H1 (cell line): ENCODE data around the gene BOLL. TPM values are rescaled to one million over a fixed set of nuclear protein-coding genes. Genes with fewer than 3 reads are reported as not detected.
A peak's percentile ranks its signal among the peaks of the same experiment; 100 is the strongest.

Source experiments
- CTCF ChIA-PET: fragments of 300-600 bp; sonication (Branson Sonifier 250); formaldehyde crosslinking; loops from one replicate; lab custom pipeline; 2021; ENCODE audit not compliant: partially characterized antibody; lab: Charles Lee
- POLR2A ChIA-PET: fragments of 300-600 bp; sonication (Branson Sonifier 250); formaldehyde crosslinking; loops from one replicate; lab custom pipeline; 2021; ENCODE audit warnings: inconsistent platforms; ENCODE audit not compliant: partially characterized antibody; lab: Charles Lee
- DNase-seq, 2 experiments: peaks; one replicate each; pipeline versions ENCODE4 v3.0.0 to v3.0.0-alpha.2; 2010 to 2022; ENCODE audit warnings: low spot score in 2 of 2, low read depth in 1 of 2, mixed read lengths in 1 of 2
- FAIRE-seq: peaks from 2 replicates; lab custom pipeline; 2011; peaks lifted over from hg19 to GRCh38; lab: Jason Lieb, UNC
- H2AFZ ChIP-seq: 2 replicates; pipeline ENCODE4 v1.8.1; 2012; ENCODE audit warnings: low read length, inconsistent platforms
- H2AK5ac ChIP-seq: 2 replicates; pipeline ENCODE4 v1.6.1; 2013; ENCODE audit warnings: low read depth, low read length
- H2BK120ac ChIP-seq: replicated peaks from 2 replicates; pipeline ENCODE3; 2013; ENCODE audit warnings: low read depth, low read length, inconsistent platforms
- H2BK12ac ChIP-seq: 2 replicates; pipeline ENCODE4 v1.6.1; 2013; ENCODE audit warnings: low read depth, low read length
- H2BK15ac ChIP-seq: 2 replicates; pipeline ENCODE4 v1.6.1; 2013; ENCODE audit warnings: low read length
- H2BK20ac ChIP-seq: 2 replicates; pipeline ENCODE4 v1.6.1; 2013; ENCODE audit warnings: low read length
- H2BK5ac ChIP-seq: 2 replicates; pipeline ENCODE4 v1.6.1; 2013; ENCODE audit warnings: low read depth, low read length
- H3K14ac ChIP-seq: 2 replicates; pipeline ENCODE4 v1.6.1; 2013; ENCODE audit warnings: inconsistent platforms; ENCODE audit not compliant: insufficient read length
- H3K18ac ChIP-seq: 2 replicates; pipeline ENCODE4 v1.6.1; 2013; ENCODE audit warnings: low read length; ENCODE audit errors: extremely low read depth
- H3K23ac ChIP-seq: 2 replicates; pipeline ENCODE4 v1.6.1; 2013; ENCODE audit warnings: inconsistent platforms; ENCODE audit not compliant: insufficient read length
- H3K23me2 ChIP-seq: 2 replicates; pipeline ENCODE4 v1.6.1; 2013; ENCODE audit warnings: low read depth, low read length
- H3K27ac ChIP-seq: 2 replicates; pipeline ENCODE4 v1.6.1; 2011; ENCODE audit warnings: low read depth, low read length, inconsistent platforms
- H3K27me3 ChIP-seq, 4 experiments: replicated peaks in 1 of 4; 1 replicate in 1 of 4; 2 replicates in 3 of 4; pipeline versions ENCODE4 v1.6.1 to v1.8.1; 2011 to 2013; ENCODE audit warnings: low read length in 3 of 4, mild to moderate bottlenecking in 3 of 4, inconsistent platforms in 2 of 4, mixed read lengths in 2 of 4, moderate library complexity in 1 of 4; ENCODE audit not compliant: control insufficient read depth in 3 of 4, insufficient read depth in 3 of 4; ENCODE audit errors: extremely low read depth in 1 of 4
- H3K36me3 ChIP-seq, 4 experiments: 2 replicates each; pipeline versions ENCODE4 v1.6.1 to v1.8.1; 2011 to 2013; ENCODE audit warnings: mild to moderate bottlenecking in 4 of 4, low read length in 3 of 4, moderate library complexity in 2 of 4, control low read depth in 1 of 4, inconsistent platforms in 1 of 4; ENCODE audit not compliant: insufficient read depth in 4 of 4, control insufficient read depth in 2 of 4
- H3K4ac ChIP-seq: replicated peaks from 2 replicates; pipeline ENCODE3; 2013; ENCODE audit warnings: low read length, low read depth, mixed read lengths, inconsistent platforms; ENCODE audit not compliant: insufficient read length
- H3K4me1 ChIP-seq, 4 experiments: replicated peaks in 1 of 4; 1 replicate in 1 of 4; 2 replicates in 3 of 4; pipeline versions ENCODE4 v1.6.1 to v1.8.1; 2011 to 2013; ENCODE audit warnings: low read length in 3 of 4, inconsistent platforms in 2 of 4, mixed read lengths in 1 of 4; ENCODE audit not compliant: insufficient read depth in 4 of 4, control insufficient read depth in 3 of 4
- H3K4me2 ChIP-seq, 2 experiments: 2 replicates each; pipeline versions ENCODE4 v1.6.1 to v1.8.1; 2011 to 2013; ENCODE audit warnings: low read depth in 2 of 2, low read length in 2 of 2, control low read depth in 1 of 2, inconsistent platforms in 1 of 2, mild to moderate bottlenecking in 1 of 2; ENCODE audit not compliant: insufficient read depth in 1 of 2
- H3K4me3 ChIP-seq, 4 experiments: fragments of 200-600, 300-600 bp in 1 of 4; sonication (generic), shearing (Covaris generic), sonication (Bioruptor Twin) in 1 of 4; 2 replicates each; pipeline versions ENCODE4 v1.5.1 to v1.8.1; 2011 to 2016; ENCODE audit warnings: low read length in 4 of 4, low read depth in 3 of 4, control low read depth in 2 of 4, inconsistent platforms in 2 of 4, mild to moderate bottlenecking in 2 of 4, mixed read lengths in 1 of 4, moderate library complexity in 1 of 4; ENCODE audit not compliant: insufficient read depth in 2 of 4; ENCODE audit errors: extremely low read depth in 1 of 4
- H3K56ac ChIP-seq: replicated peaks from 2 replicates; pipeline ENCODE3; 2013; ENCODE audit warnings: low read depth, mild to moderate bottlenecking, mixed read lengths, low read length, inconsistent platforms; ENCODE audit not compliant: insufficient read length
- H3K79me1 ChIP-seq: 2 replicates; pipeline ENCODE4 v1.6.1; 2013; ENCODE audit warnings: low read depth, low read length, control low read depth
- H3K79me2 ChIP-seq, 2 experiments: 2 replicates each; pipeline versions ENCODE4 v1.6.1 to v1.8.1; 2012 to 2013; ENCODE audit warnings: low read length in 2 of 2, mild to moderate bottlenecking in 2 of 2, inconsistent platforms in 1 of 2; ENCODE audit not compliant: insufficient read depth in 2 of 2, control insufficient read depth in 1 of 2
- H3K9ac ChIP-seq, 4 experiments: replicated peaks in 1 of 4; 1 replicate in 1 of 4; 2 replicates in 3 of 4; pipeline versions ENCODE4 v1.6.1 to v1.8.1; 2011 to 2013; ENCODE audit warnings: low read depth in 3 of 4, low read length in 3 of 4, control low read depth in 2 of 4, mild to moderate bottlenecking in 2 of 4, moderate library complexity in 2 of 4, inconsistent platforms in 1 of 4; ENCODE audit errors: extremely low read depth in 1 of 4
- H3K9me3 ChIP-seq, 2 experiments: 2 replicates each; pipeline versions ENCODE4 v1.6.1 to v1.8.1; 2012 to 2013; ENCODE audit warnings: mild to moderate bottlenecking in 2 of 2, moderate library complexity in 2 of 2, control low read depth in 1 of 2, inconsistent platforms in 1 of 2, low read depth in 1 of 2, low read length in 1 of 2, mixed read lengths in 1 of 2; ENCODE audit not compliant: insufficient read depth in 2 of 2
- H4K20me1 ChIP-seq, 2 experiments: replicated peaks in 1 of 2; 2 replicates each; pipeline versions ENCODE3 to v1.8.1; 2011 to 2013; ENCODE audit warnings: inconsistent platforms in 2 of 2, low read length in 2 of 2, mild to moderate bottlenecking in 1 of 2; ENCODE audit not compliant: insufficient read depth in 2 of 2, control insufficient read depth in 1 of 2
- H4K5ac ChIP-seq: 2 replicates; pipeline ENCODE4 v1.6.1; 2013; ENCODE audit warnings: low read length, low read depth, mixed read lengths, inconsistent platforms; ENCODE audit not compliant: insufficient read length
- H4K8ac ChIP-seq: 2 replicates; pipeline ENCODE4 v1.8.0; 2013; ENCODE audit warnings: mild to moderate bottlenecking, moderate library complexity, low read length, inconsistent platforms; ENCODE audit not compliant: insufficient read depth; ENCODE audit errors: extremely low read depth
- H4K91ac ChIP-seq: replicated peaks from 2 replicates; pipeline ENCODE3; 2013; ENCODE audit warnings: low read length, mixed read lengths, inconsistent platforms; ENCODE audit not compliant: insufficient read length
- ASH2L ChIP-seq: fragments of 200-600, 300-600 bp; sonication (generic); IDR thresholded peaks from one replicate; pipeline ENCODE4 v1.7.1; 2017; ENCODE audit warnings: low read length
- BCL11A ChIP-seq, 2 experiments: IDR thresholded peaks; one replicate each; pipeline ENCODE4 v1.6.1; 2011; ENCODE audit warnings: low read depth in 2 of 2, low read length in 2 of 2, mild to moderate bottlenecking in 2 of 2
- BRCA1 ChIP-seq: IDR thresholded peaks from 2 replicates; pipeline ENCODE4 v1.6.1; 2012; ENCODE audit warnings: low read depth, low read length, improper control_type of control experiment
- CHD1 ChIP-seq: IDR thresholded peaks from 2 replicates; pipeline ENCODE4 v1.6.1; 2012; ENCODE audit warnings: low read depth, low read length, improper control_type of control experiment
- CTBP2 ChIP-seq: IDR thresholded peaks from 2 replicates; pipeline ENCODE4 v1.7.0; 2011; ENCODE audit warnings: borderline replicate concordance, mild to moderate bottlenecking, moderate library complexity, mixed read lengths, low read length; ENCODE audit not compliant: insufficient read depth, insufficient read length
- POLR2A ChIP-seq, 2 experiments: IDR thresholded peaks; 1 replicate in 1 of 2; 2 replicates in 1 of 2; pipeline ENCODE4 v1.6.1; 2011; ENCODE audit warnings: low read depth in 2 of 2, low read length in 2 of 2, mild to moderate bottlenecking in 2 of 2; ENCODE audit errors: control extremely low read depth in 1 of 2
- POLR2AphosphoS5 ChIP-seq: IDR thresholded peaks from 2 replicates; pipeline ENCODE4 v1.6.1; 2011; ENCODE audit warnings: low read depth, low read length
- RAD21 ChIP-seq, 2 experiments: IDR thresholded peaks in 1 of 2; conservative IDR thresholded peaks in 1 of 2; 2 replicates each; pipeline ENCODE4 v1.6.1; 2011; ENCODE audit warnings: low read depth in 2 of 2, low read length in 2 of 2, improper control_type of control experiment in 1 of 2, inconsistent platforms in 1 of 2, mild to moderate bottlenecking in 1 of 2, moderate library complexity in 1 of 2
- SP1 ChIP-seq: IDR thresholded peaks from 2 replicates; pipeline ENCODE4 v1.6.1; 2011; ENCODE audit warnings: low read depth, low read length
- SUZ12 ChIP-seq: fragments of 200-600 bp; sonication (generic); IDR thresholded peaks from 2 replicates; pipeline ENCODE4 v1.6.1; 2012; ENCODE audit warnings: mild to moderate bottlenecking, inconsistent platforms, low read length, moderate library complexity, mixed read lengths
- TBP ChIP-seq: IDR thresholded peaks from 2 replicates; pipeline ENCODE4 v1.6.1; 2011; ENCODE audit warnings: low read depth, low read length, improper control_type of control experiment
- TEAD4 ChIP-seq: IDR thresholded peaks from 2 replicates; pipeline ENCODE4 v1.6.1; 2012; ENCODE audit warnings: low read depth, low read length, inconsistent platforms, mixed read lengths
- WGBS, 2 experiments: shearing (Covaris generic) in 1 of 2; methylation state at CpG; one replicate each; pipeline versions ENCODE4 v1.1.6 to v1.1.7; 2013 to 2015; ENCODE audit warnings: low lambda C conversion rate in 2 of 2, mixed read lengths in 2 of 2, inconsistent platforms in 1 of 2, low coverage in 1 of 2, missing lambda C conversion rate in 1 of 2; ENCODE audit not compliant: insufficient replicate concordance in 2 of 2, insufficient coverage in 1 of 2, insufficient read length in 1 of 2; ENCODE audit errors: extremely low coverage in 1 of 2, missing lambda C conversion rate in 1 of 2; 5-methylcytosine and 5-hydroxymethylcytosine counted together
- polyA plus RNA-seq, 7 experiments: library from polyadenylated mRNA; depleted of rRNA in 3 of 7; stranded (reverse) in 5 of 7; unstranded in 2 of 7; fragments of >200 nt in 5 of 7; fragments of 200-250 nt in 2 of 7; gene quantifications; 1 replicate in 5 of 7; 2 replicates in 1 of 7; 4 replicates in 1 of 7; pipeline versions ENCODE4 v1.2.1 to v1.2.3, GENCODE V29; 2011 to 2013; ENCODE audit warnings: missing spikeins in 2 of 7, mixed read lengths in 2 of 7
- total RNA-seq: library from RNA; stranded (reverse); fragmentation: NEBNext Ultra II Directional; extraction: Animal tissue kit (Norgen Biotek cat#: 25700); gene quantifications from 2 replicates; pipeline ENCODE4 v1.2.1, GENCODE V29; 2021

The BOLL gene
- total and polyA plus RNA-seq, 2 of the 8 experiments (the other 6 are each of a cell fraction or from before 2014, with no cell fraction given): not detected

DNA sequence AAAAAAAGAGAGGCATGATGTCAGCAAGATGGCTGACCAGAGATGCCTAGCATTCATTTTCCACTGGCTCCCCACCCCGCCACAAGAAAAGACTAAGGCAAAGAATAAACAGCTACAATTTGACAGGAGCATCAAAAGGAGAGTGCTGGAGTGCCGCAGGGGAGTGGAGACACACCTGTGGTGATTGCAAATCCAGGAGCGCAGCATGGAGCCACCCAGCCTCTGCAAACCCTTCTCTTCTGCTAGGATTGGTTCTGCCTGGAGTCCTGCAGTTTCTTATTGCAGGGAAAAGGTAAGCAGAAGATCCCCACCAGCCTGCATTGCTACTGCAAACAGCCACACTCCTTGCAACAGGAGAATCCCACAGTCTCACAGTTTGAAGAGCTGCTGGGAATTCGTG lies 26.1 kb downstream of the BOLL start:
- Histone ChIP-seq H3K79me2 (no peaks in the 10 kb centered on the region), H3K79me1 (no peaks in the 10 kb centered on the region), H3K14ac (no peak overlapping the region), H4K8ac (no peak overlapping the region), H3K23me2 (no peaks in the 10 kb centered on the region), H2AK5ac (no peak overlapping the region), H2AFZ (peak overlapping the region; percentile 44), H2BK20ac (no peak overlapping the region), H4K91ac (no peak overlapping the region), H3K36me3 (no peaks in the 10 kb centered on the region), H3K56ac (no peak overlapping the region), H3K18ac (no peak overlapping the region), H4K5ac (no peak overlapping the region), H2BK15ac (no peak overlapping the region), H3K4ac (no peak overlapping the region), H3K4me2 (no peak overlapping the region), H2BK12ac (no peak overlapping the region), H2BK5ac (no peak overlapping the region), H3K27ac (no peak overlapping the region), H3K9ac (no peak overlapping the region), H2BK120ac (no peak overlapping the region), H3K27me3 (no peaks in the 10 kb centered on the region), H3K4me3 (no peak overlapping the region), H3K4me1 (no peaks in the 10 kb centered on the region), H3K9me3 (peaks cover 4% of the 10 kb centered on the region in 2 experiments; a peak in 1 of 4 replicates), H3K23ac (no peak overlapping the region), H4K20me1 (no peaks in the 10 kb centered on the region)
- DNase-seq (no peak), FAIRE-seq (no peak)
- ChIA-PET CTCF (interaction anchor here (1.3 to 1.7 kb wide), 4 partner anchors 13 to 52 kb away, joined by 3 to 5 read pairs (median 4); no protein-coding TSS in a partner anchor), POLR2A (no interaction called here)
- 88% methylated on average over 3 of the region's 4 CpGs; no CpG with 5 or more reads in 1 of the 2 experiments for WGBS, 2 experiments
- TF ChIP-seq BCL11A (IDR thresholded peaks at IDR 0.05; ENCODE audit: low read depth in 2 of 2, low read length in 2 of 2): no peak
- no peak for TF ChIP-seq SUZ12
- no peak for TF ChIP-seq BRCA1
- no peak for TF ChIP-seq ASH2L
- TF ChIP-seq TEAD4: no peak
- TF ChIP-seq POLR2AphosphoS5: no peak
- TF ChIP-seq CHD1: no peak
- no peak for TF ChIP-seq TBP
- TF ChIP-seq SP1: no peak
- no peak for TF ChIP-seq CTBP2
- TF ChIP-seq RAD21 (IDR thresholded peaks at IDR 0.05 in 1 of 2, conservative IDR thresholded peaks at IDR 0.05 in 1 of 2; ENCODE audit: low read depth in 2 of 2, low read length in 2 of 2): no peak
- no peak for TF ChIP-seq POLR2A (IDR thresholded peaks at IDR 0.05; ENCODE audit: control extremely low read depth in 1 of 2, low read depth in 2 of 2, low read length in 2 of 2)
